HCEC 1CT (cell line): ENCODE results near the gene PPP1R7.

Experiments used
- DNase-seq: peaks from one replicate; pipeline ENCODE4 v3.0.0-alpha.2; 2017

The PPP1R7 gene

GRCh38 chr2:241121008-241121407 is 29.3 kb upstream of the PPP1R7 start:
- DNase-seq: no peak

DNA sequence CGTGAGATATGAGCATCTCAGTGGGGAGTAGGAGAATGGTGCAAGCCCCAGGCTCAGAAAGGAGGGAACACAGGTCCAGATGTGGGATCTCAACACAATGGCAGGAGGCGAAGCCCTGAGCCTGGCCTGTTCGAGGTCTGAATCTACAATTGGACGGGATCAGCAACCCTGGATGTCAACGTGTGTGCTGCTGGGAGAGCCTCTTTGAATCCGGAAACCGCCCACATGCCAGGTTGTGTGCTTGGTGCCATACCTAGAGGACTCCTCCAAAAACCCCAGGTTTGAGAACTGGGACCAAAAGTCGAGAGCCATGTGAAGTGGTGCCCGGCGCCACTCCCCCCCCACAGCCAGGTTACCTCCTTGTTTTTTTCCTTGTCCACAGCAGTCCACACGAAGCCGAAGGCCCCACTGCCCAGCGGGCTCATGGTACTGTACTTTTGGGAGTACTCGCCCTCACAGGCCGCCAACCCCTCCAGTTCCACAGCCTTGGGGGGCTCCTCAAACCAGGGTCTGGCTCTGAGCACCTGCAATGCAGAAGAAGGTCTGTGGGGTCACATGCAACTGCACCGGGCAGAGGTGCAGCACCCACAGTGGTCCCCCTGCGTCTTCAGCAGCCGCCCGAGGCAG is 27.8 kb upstream of the PPP1R7 start:
- DNase-seq: no peak

- DNase-seq: no peak
Observed at GRCh38 chr2:241123816-241124536, 26.3 kb upstream of the PPP1R7 start.

DNA sequence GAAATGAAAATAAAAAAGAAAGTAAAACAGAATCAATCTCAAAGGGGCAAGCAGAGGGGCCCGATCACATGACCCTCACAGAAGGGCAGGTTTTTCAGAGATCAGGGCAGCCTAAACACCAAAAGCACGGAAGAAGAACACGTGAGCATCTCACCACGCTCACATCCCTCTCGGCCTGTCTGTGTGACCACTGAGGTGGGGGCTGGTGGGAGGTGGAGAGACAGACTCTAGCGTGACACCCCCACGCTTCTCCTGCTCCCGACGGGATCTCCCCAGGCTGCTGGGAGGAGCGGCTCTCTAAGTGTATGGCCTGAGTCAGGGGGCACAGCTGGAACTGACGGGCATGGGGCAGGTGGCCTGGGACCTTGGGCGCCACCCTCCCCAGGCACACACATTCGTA is 24.6 kb upstream of the PPP1R7 start:
- no peak for DNase-seq

GRCh38 chr2:241126201-241126611 is 24.1 kb upstream of the PPP1R7 start:
- DNase-seq: no peak

- no peak for DNase-seq
Observed at GRCh38 chr2:241126771-241127202, 23.5 kb upstream of the PPP1R7 start.

DNA sequence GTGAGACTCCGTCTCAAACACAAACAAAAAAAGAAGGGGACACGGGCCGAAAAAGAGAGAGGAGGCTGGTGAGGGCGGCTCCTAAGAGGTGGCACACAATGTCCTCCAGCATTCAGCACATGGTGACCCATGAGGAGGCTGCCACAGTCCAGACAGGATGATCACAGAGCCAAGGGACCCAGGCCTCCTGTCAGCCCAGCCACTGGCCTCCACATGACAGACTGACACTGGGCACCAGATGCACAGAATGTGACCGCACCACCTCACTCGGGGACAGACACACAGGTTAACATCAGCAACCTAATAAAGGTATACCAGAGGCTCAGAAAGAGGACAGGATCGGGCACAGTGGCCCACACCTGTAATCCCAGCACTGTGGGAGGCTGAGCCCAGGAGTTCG is 22.0 kb upstream of the PPP1R7 start:
- DNase-seq: no peak

DNA sequence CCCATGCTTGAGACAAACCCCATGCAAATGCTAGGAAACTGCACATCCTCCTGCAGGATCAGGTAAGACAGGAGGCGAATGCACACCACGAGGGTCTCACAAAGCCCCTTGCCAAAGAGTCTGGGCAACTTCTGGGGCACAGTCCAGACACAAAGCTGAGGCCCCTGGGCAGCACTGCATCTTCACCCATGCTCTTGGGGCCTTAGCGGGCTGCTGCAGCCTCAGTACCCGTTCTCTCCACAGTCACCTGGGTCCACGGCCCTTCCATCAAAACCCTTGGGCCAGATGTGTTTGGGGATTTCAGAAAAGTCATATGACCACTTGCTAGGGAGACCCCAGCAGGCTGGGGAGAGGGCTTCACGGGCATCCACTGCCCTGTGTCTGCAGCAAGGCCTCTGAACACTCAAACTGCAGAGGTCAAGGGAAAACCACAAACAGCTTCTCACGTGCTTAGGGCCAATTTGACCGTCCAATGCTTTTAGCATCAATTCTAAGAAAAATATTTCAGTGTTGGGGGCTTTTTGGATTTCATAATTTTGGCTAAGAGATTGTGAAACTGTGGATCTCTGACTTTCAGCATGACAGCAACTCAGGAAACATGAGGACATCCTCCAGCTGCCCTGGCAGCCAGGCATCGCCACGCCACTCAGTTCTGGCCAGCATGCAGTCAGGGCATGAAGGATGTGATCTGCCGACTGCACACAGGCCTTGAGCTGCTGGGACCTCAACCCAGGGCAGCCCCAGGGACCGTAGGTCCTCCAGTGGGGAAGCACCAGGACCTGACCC is 21.0 kb upstream of the PPP1R7 start:
- DNase-seq: no peak

- DNase-seq: no peak
Observed at GRCh38 chr2:241130316-241130715, 20.0 kb upstream of the PPP1R7 start.

GRCh38 chr2:241131531-241131930 is 18.7 kb upstream of the PPP1R7 start:
- DNase-seq: no peak

DNA sequence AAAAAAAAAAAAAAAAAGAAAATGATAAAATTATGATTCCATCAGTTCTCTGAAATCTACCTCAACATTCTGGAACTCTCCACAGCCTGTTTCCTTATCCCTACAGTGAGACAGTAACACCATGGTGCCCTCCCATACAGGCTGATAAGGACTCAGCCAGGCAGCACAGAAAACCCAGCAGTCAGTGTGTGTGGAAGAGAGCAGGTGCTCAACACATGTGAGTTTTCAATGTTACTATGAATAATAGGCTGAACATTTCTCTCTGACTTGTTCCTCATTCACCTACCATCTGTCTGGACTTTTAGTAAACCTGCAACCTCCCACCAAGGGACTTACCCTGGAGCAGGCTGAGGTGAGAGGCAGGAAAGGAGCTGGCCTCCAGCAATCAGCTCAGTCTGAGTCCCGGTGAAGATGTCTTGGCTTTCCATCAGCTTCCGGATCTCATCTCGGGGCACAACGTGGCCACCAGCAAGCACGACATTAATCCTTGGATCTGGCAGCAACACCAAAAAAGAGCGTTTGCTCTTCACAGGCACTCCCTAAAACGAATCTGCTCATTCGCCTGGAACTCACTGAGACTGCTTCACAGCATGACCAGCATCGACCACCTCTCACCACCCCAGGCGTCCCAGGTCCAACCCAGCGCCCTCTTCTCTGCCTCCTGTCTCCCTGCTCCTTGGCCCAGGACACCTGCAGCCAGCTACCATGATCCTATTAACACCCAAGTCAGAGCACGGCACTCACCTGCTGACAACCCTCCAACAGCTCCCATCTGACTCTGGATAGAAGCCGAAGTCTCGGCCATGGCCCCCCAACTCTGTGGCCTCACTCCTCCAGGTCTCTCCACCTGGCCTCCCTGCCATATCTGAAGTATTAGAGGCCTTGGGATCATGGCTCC is 17.5 kb upstream of the PPP1R7 start:
- no peak for DNase-seq

DNA sequence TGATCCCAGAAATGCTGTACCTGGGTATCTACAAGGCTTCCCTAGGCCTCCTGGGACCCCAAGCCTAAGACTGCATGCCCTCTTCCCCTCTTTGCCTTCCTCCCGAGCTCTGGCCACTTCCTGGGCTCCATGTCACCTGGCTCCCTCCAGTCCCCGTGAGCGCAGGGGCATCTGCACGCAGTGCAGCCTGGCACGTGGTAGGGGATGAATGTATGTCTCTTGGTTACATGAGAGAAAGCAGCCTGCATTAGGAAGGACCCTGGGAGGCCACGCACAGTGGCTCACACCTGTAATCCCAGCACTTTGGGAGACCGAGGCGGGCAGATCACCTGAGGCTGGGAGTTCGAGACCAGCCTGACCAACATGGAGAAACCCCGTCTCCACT is 16.8 kb upstream of the PPP1R7 start:
- DNase-seq: no peak

DNA sequence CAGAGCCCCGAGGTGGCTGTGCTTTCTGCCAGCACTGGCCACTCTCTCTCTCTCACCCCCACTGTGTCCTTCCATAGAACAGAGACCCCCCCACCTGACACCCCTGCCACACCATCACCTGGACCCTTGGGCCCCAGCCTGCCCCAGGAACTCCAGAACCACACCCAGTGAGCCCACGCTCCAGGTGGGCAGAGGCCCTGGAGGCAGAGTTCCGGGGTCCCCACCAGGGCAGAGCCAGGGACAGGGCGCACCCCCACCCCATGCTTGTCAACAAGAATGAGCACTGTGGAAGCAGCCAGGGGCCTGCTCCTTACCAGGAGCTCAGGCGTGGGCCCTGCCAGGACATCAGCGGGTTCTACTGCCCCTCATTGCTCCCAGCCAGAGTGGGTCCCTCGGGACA is 15.6 kb upstream of the PPP1R7 start:
- no peak for DNase-seq

- DNase-seq: no peak
Observed at GRCh38 chr2:241135737-241136136, 14.5 kb upstream of the PPP1R7 start.

GRCh38 chr2:241136191-241136590 is 14.1 kb upstream of the PPP1R7 start:
- no peak for DNase-seq

GRCh38 chr2:241136661-241137260 is 13.5 kb upstream of the PPP1R7 start:
- DNase-seq: no peak

DNA sequence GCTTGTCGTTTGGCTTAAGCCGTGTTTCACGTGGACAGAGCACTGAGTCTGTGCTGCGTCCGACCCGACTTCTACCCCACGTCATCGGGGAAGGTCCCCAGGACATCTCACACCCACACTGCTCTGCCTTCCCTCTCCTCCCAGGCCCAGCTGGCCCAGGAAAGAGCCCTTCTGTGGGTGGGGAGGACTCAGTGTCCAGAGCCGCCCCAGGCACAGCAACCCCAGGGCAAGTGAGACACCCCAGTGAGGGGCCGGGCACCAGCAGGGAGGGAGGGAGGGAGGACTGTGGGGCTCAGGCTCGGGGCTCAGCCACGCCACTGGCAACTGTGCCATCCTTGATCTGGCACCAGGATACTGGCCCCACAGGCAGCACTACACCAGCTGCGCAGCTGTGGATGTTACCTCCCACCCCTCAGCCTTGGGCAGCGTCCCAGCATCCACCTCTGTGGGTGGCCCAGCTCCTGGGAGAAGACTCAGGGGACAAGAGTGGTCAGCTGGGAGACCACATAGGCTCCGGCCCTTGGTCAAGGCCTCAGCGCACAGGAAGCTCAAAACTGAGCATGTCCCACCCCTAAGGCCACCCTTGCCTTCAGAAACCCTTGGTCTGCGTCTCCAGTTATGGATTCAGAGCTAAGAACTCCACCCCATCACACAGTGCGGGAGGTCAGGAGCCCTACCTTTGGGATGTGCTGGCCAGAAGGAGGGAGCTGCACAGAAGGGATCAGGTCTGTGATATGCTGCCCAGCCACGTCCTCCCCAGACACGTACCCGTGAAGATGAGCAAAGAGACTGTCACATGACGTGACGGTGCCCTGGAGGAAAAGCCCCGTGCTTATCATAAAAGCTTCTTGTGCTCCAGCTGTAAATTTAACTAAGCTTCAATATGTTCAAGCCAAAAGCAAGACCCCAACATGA is 12.7 kb upstream of the PPP1R7 start:
- DNase-seq: no peak

GRCh38 chr2:241138471-241138870 is 11.8 kb upstream of the PPP1R7 start:
- no peak for DNase-seq

GRCh38 chr2:241139531-241140444 is 10.5 kb upstream of the PPP1R7 start:
- DNase-seq: no peak

GRCh38 chr2:241140445-241140840 is 9.8 kb upstream of the PPP1R7 start:
- DNase-seq: no peak
